ENCODE data around the gene L3MBTL4.
"Not testable (repeated sequence)": the region's sequence is repeated elsewhere in the genome, so short reads cannot be mapped to it uniquely, and the experiment has no call there.

Gene L3MBTL4

DNA sequence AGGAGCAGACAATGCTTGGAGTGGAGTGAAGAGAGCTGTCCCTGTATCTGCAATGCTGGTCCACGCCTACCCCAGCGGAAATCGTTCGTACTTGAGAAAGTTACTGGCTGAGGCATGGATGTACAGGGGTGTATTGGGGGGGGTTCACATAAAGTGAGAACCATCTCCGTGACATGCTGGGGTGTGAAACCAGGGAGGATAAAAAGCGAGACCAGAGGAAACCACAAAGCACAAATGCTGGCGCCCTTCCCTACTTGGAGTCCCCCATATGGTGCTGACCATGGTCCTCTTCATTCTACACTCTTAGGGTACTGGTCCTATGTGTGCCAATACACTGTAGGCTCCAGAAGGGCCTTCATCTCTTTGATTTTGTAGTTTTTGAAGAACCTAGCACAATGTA lies 244.1 kb downstream of the L3MBTL4 start:
- DNase-seq = no peak

DNA sequence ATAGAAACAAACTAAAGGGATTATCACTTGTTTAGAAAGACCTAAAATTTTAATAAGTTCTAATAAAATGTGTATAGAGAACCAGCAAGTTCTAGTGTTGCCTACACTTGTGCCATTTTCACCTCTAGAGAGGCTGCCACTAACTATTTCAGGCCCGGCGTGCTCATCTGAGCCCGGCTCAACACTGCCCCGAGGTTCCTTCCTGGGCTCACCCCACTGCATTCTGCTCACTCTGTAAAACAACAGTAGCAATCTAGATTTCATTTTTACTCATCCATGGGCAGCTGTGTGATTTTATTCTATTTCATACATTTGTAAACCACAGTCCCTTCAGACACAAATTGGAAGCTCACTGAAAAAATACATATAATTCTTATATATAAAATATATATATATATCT lies 253.2 kb downstream of the L3MBTL4 start:
- DNase-seq = no peak

DNA sequence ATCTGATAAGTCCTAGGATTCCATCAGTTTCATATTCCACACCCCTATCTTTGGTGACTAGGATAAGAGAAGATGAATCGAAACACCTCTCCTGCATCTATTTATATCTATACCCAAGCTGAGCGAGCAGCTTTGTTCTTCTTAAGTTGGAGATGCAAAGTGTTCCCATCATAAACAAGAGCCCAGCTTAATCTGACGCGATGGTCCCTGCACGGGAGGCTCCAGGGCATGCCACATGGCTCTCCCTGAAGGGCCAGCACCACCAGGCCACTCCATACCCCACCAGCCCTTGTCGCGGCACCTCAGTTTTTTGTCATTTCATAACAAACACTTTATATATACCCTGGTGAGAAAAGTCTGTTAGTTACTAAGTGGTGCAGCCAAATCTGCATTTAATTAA lies 255.3 kb downstream of the L3MBTL4 start:
- no peak for DNase-seq

DNA sequence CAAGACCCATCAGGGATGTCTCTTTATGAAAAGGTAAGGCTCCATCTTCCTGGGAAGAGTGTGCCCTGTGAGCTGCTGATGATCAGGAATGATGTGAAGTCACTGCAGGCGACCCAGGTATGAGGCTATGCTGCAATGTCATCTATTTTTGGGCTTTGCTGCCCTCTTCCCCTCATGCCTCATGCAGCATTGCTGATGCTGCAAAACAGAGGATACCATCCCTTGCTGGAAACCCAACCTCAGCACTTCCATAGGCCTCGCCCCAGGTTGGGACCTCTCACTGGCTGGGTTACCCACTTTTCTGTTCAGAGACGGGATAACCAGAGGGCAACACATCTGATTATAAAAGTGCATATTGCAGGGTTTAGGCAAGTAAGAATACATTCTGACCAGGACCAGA lies 255.8 kb downstream of the L3MBTL4 start:
- DNase-seq = no peak

DNA sequence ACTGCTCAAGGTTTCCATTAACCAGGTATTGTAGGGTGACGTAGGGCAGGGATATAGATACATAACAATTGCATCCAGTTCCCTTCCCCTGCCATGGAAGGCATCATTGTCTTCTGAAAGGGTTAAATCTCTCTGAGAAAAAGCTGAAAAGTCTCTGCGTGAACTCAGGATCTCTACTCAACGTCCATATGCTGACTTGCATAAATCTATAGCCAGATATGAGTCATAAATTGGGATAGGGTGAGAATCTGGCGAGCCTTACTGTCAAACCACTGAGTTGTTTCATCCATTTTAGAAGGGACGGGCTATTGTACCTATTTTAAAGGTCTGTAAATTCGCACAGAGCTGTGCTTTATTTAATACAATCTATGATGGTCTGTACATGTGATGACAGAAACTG lies 258.3 kb downstream of the L3MBTL4 start:
- no peak for DNase-seq

DNA sequence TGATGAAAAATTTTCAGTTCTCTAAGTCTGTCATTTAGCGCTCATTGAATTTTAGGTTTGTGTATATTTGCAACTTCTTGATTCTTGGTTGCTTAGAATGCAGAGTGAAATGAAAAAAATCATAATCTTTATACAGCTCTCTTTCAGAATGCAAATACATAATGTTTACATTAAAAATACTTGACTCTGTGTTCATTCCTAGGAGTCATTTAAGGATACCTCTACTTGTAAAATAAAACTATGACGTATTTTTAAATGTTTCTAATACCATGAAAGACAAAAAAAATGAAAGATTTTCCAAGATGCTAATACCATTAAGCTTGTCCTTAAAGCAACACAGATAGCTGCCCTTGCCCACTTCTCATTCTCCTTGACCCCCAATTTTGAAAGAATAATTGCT lies 259.0 kb downstream of the L3MBTL4 start:
- no peak for DNase-seq

DNA sequence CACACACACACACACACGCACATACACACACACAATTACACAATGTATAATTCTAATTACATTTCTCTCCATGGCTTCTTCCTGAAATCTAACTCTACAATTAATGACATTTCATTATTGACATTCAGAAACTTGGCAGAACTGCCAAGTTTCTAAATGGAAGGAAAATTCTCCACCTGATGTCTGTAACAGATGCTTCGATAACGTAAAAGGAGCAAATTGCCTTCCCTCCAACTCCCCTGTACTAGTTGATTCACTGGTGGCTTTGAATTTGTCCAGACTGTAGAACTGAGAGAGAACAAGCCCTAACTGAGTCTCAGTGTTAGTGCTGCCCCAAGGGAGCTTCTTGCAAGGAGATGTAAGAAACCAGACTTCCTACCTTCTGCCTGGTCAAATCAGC lies 264.3 kb downstream of the L3MBTL4 start:
- DNase-seq = no peak

DNA sequence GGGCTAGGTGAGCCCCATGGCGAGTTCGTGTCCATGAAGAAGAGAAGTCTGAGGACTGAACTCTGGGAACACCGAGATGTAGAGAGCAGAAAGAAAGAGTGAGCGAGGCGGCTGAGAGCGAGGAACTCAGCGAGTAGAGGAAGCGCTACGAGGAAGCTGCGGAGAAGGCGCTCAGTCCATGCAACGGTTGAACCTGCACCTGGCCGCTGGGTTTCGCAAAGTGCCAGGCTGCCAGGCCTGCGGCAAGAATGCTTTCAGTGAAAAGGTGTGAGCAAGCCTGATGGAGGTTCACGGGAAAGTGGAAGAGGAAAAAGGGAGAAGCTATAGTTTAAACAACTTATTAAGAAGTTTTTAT lies 268.4 kb downstream of the L3MBTL4 start:
- DNase-seq = no peak

DNA sequence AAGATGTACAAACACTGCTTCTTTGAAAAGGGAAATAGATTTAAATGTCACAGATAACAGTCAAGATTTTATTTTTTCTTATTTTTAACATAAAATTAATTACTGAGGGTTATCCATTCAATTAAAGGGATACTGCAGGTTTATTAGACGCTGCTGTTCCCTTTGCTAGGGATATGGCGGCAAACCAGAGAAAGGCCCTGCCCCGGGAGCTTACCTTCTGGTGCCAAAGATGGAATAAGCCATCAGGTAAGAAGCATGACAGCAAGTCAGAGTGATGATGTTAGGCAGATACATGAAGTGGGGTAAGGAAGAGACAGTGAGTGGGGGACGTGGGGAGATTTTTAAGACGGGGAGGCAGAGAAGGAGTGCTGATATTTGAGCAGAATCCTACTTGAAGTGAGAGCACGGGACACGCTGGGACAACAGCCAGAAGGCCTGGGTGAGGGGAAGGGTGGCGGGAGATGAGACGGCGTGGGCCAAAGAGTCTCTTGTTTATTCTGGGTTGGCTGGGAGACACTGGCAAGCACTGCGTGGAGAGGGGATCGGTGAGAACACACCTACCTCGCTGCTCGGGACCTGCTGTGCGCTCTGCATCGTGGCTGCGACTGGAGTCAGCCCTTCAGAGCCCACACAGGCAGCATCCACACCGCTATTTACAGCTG lies 268.9 kb downstream of the L3MBTL4 start:
- DNase-seq = no peak

DNA sequence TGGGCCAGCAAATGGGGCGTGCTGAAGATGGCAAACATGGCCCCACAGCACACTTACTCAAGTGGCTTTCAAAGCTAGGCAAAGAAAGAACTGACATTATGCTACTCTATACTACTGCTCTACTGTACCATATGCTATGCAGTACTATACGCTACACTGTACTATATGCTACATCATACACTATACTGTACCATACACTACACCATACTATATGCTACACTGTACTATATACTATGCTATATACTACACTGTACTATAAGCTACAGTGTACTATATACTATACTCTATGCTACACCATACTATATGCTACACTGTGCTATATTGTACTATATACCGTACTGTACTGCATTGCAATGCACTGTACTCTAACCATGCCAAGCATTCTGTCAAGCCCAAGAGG lies 275.7 kb downstream of the L3MBTL4 start:
- no peak for DNase-seq

DNA sequence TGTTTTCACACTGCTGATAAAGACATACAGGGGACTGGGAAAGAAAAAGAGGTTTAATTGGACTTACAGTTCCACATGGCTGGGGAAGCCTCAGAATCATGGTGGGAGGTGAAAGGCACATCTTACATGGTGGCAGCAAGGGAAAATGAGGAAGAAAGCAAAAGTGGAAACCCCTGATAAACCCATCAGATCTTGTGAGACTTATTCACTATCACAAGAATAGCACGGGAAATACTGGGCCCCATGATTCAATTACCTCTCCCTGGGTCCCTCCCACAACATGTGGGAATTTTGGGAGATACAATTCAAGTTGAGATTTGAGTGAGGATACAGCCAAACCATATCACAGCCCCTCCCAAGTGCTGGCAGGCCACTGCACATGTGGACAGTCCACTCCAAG lies 278.8 kb downstream of the L3MBTL4 start:
- DNase-seq = not testable (repeated sequence)

DNA sequence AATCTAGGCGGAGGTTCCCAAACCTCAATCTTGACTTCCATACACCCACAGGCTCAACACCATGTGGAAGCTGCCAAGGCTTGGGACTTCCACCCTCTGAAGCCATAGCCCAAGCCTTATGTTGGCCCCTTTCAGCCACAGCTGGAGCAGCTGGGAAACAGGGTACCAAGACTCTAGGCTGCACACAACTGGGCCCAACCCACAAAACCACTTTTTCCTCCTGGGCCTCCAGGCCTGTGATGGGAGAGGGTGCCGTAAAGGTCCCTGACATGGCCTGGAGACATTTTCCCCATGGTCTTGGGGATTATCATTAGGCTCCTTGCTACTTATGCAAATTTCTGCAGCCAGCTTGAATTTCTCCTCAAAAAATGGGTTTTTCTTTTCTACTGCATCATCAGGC lies 279.7 kb downstream of the L3MBTL4 start:
- not testable (repeated sequence) for DNase-seq

DNA sequence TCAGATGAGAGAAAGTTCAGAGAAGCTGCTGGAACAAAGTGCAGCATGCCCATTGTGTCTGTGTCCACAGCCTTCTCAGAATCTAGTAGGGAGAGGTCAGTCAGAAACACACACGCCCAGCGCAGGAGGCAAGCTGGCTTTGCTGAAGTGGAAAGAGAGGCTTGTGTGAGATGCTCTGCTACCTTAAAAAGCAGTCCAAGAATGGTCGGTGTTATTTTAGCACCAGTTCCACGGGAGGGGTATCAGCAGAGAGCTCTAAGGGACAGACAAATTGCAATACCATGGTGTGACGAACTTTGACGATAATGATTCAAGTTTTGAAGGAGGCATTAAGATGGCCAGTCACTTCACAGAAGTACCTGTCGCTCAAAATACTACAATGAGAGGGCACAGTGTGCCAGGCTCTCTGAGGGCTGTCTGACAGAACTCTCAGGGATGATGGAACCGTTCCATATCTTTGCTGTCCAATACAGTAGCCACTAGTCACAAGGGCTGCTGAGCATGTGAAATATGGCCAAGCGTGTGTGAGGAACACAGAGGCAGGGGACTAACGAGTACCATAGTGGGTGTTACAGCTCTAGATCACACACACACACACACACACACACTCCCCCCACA lies 281.9 kb downstream of the L3MBTL4 start:
- no peak for DNase-seq

DNA sequence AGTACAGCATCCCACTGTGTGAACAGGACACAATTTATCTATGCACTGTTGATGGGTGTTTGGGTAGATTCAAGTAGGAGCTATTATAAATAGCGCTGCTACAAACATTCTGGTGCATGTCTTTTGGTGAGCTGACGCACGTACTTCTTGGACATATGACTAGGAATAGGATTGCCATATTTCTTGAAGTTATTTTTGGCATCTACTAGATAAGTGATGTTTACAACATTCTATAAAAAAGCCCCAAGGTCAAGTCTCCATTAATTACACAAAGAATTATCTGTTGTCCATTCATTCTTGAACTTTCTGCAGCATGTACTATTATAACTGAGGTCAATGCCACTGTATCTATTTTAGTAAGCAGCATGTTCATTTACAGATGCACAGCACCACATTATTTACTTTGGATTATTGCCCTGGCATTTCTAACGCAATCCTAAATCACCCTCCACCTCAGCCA lies 293.9 kb downstream of the L3MBTL4 start:
- DNase-seq = no peak

DNA sequence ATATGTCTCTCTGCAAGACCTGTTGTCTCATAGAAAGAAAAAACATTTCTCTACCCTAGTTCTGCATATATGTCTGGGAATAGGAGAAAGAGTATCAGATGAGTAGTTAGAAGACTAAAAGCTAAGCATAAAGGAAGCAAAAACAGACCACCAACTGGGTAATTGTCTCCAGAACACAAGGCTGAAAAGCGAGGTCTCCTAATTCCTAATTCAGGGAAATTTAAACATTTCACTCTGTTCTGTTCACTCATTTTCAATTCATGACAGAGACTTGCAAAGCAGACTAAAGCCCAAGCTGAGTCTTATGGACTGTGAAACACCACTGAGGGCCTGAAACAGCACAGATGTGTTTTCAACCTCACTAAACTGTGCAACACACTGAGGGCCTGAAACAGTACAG lies 294.9 kb downstream of the L3MBTL4 start:
- no peak for DNase-seq

DNA sequence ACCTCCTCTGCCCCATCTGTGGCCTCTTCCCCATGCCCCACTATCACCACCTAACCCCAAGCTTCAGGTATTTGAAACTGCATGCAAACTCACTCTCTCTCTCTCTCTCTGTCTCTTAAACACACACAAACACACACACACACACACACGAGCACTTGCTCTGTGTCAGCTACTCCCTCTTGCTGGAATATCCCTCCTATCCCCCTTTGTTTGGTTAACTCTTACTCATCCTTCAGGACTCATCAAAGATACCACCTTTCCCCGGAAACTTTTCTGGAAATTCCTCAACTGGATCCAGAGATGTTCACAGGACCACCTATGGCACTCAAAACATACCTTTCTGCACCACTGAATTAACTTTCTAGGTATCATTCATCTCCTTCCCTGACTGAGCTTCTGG lies 296.6 kb downstream of the L3MBTL4 start:
- DNase-seq = no peak

DNA sequence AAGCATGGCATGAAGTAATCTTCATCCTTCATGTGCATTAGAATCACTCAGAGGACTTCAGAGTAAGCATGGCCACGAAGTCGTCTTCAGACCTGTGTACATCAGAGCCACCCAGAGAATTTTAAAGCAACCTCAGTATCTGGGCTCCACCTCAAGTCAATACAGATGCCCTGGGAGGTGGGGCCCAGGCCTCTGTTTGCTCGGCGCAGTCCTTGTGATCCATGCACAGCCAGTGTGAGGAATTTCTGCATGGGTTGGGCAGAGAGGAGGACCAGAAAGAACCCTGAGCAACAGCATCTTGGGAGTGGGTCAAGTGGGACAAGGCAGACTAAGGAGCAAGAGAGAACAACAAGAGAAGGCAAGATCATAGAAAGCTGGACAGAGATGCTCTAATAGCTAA lies 299.0 kb downstream of the L3MBTL4 start:
- no peak for DNase-seq

DNA sequence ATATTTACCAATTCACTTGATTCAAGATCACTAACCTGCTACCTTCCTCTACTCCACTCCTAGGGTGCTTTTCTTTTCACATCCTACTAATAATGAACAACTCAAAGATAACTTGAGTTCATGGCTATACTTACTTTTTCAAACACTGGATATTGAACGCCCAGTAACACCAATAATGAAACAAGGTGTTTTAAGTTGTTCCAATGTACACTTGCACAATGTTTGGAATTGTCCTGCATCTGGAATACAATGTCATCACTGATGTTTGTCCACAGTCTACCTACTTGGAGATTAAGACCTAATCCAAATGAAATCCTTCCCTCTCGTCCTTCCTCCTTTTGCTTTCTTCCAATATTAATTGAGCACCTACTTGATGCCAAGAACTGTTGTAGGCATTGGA lies 301.1 kb downstream of the L3MBTL4 start:
- DNase-seq = no peak

DNA sequence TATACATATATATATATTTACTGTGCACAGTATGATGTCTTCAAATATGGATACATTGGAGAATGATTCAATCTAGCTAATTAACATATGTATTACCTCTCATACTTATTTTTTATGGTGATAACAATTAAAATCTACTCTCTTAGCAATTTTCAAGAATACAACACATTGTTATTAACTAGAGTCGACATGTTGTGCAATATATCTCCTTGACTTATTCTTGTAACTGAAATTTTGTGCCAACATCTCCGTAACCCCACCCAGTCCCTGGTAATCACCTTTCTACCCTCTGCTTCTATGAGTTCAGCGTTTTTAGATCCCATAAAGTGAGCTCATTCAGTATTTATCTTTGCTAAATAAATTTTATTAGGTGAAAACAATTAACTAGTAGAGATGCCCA lies 303.0 kb downstream of the L3MBTL4 start:
- no peak for DNase-seq

DNA sequence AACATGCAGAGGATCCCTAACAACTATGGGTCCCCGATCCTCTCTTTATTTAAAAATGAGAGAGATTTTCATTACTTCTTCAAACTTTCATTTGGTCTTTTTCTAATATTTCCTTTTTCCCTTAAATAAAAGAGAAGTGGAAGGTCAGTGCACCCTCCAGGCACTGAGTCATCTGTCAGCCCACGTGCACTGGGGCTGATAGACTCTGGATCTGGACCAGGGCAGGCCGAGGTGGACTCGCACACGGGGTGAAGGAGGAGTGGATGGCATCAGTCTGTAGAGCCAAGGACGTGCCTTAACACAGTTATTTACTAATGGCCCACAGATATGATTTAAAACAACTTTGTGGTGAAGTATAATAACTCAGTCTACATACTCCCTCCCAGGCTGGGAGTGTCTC lies 305.0 kb downstream of the L3MBTL4 start:
- no peak for DNase-seq

DNA sequence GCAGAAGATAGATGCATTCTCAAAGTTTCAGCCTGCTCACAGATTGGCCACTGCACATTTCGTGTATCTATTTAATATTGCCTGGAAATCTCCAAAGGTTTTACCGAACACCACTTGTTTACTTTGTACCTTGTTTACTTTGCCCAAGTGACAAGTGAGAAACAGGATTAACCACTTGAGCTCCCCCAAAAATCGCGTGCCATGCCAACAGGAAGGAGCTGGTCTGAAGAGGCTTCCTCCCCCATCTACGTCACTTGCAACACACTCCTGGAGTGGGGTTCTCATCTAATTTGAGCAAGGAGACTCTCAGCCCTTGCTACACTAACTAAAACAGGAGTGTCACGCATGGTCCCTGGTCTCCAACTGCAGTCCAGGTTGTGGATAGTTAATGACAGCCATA lies 306.9 kb downstream of the L3MBTL4 start:
- no peak for DNase-seq

DNA sequence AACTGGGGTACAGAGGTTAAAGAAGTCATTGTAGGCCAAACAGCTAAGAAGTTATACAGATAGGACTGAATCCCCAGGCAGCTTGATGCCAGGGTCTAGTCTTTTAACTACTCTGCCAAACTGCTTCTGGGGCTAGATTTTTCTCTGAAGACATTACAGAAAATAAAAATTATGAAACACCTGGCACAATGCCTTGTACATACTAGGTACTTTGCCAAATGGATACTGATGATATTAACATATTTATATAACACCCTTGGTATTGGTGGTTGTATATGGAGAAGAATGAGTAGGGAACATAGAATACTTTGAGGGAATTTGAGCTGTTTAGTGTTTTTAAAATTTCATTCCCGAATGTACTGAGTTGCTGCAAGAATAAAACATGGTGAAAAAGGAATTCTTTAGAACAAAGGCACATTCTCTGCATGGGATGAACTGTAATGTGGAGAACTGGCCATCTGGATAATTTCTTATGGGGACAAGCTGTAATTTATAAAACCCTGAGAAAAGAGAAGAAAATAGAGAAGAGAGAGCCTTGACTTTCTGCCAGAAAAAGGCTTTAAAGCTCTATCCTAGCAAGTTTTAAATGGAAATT lies 308.5 kb downstream of the L3MBTL4 start:
- DNase-seq = no peak

DNA sequence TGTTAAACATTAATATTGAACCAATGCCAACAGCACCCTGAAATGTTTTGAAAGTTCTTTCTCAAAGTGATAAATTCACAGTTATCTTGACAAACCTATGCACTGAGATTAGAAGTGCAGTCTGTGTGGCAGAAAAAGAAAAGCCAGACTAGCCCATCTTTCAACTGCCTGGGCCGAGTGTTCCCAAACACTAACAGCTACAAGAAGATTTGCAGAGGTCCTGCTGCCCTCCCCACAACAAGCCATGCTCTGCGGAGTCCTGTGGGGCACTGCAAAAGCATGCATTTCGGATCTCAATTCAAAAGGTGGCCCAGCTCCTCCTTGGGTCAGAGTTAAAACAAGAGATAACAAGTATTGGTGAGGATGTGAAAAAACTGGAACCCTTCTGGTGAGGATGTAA lies 311.0 kb downstream of the L3MBTL4 start:
- no peak for DNase-seq

DNA sequence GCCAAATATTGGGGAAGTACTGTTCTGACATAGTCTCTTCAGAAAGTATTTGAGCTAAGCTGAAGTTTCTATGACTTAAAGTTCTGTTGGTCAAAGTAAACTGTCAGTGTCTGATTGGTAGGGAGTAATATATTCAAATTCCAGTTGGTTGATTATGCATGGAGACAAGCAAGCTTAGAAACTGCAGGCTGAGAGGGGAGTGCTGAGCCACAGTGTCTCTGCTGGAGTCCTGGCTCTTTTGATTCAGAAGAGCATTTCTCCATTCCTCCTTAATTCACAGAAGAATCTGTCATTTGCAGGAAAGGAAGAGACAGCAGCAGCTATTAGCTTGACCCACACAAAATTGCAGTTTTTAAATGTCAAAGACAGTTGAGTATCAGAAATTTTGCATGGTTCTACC lies 318.0 kb downstream of the L3MBTL4 start:
- DNase-seq = no peak

DNA sequence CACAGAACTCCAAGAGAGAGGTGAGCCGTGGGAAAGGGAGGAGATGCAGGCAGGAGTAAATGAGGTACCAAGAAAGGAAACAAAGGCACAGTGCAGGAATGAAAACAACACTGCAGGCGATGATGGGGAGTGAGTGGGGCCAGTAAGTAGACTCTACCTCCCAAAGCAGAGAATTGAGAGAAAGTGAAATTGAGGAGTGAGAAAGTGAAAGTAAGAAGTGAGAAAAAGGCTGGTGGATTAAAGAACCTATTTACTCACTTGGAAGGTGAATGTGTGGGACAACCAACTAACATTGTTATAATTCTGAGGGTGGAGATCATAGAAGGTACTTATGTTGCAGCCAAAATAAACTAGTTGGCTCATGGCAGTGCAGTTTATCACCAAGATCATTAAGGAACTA lies 326.3 kb downstream of the L3MBTL4 start:
- DNase-seq = no peak
